ENCODE results near the gene TSHZ2.

DNA sequence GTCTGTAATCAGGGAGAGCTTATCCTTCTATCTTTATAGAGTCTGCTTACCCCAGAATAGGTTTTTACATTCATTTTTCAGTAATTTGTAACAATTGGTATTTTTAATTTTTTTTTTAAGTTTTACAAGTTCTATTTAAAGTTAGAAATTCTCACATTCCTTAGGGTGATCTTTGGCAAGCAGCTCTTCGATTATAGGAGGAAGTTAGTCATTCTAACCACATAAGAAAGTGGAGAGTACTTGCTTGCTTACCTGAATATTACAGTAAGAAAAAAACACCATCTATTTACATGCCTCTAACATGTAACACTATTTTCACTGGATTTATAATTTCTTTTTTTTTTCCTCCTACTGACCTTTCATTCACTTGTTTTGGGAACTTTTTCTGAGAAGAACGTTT is 6.7 kb downstream of the TSHZ2 start:
- TF ChIP-seq, protein P1, sequence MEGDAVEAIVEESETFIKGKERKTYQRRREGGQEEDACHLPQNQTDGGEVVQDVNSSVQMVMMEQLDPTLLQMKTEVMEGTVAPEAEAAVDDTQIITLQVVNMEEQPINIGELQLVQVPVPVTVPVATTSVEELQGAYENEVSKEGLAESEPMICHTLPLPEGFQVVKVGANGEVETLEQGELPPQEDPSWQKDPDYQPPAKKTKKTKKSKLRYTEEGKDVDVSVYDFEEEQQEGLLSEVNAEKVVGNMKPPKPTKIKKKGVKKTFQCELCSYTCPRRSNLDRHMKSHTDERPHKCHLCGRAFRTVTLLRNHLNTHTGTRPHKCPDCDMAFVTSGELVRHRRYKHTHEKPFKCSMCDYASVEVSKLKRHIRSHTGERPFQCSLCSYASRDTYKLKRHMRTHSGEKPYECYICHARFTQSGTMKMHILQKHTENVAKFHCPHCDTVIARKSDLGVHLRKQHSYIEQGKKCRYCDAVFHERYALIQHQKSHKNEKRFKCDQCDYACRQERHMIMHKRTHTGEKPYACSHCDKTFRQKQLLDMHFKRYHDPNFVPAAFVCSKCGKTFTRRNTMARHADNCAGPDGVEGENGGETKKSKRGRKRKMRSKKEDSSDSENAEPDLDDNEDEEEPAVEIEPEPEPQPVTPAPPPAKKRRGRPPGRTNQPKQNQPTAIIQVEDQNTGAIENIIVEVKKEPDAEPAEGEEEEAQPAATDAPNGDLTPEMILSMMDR (IDR thresholded peaks at IDR 0.05), result no peak
- TF ChIP-seq POLR2A (IDR thresholded peaks at IDR 0.05), result no peak
